ENCODE measurements around the gene PCNX2. TPM values are rescaled to one million over a fixed set of nuclear protein-coding genes. Genes with fewer than 3 reads are reported as not detected.

Gene PCNX2, protein sequence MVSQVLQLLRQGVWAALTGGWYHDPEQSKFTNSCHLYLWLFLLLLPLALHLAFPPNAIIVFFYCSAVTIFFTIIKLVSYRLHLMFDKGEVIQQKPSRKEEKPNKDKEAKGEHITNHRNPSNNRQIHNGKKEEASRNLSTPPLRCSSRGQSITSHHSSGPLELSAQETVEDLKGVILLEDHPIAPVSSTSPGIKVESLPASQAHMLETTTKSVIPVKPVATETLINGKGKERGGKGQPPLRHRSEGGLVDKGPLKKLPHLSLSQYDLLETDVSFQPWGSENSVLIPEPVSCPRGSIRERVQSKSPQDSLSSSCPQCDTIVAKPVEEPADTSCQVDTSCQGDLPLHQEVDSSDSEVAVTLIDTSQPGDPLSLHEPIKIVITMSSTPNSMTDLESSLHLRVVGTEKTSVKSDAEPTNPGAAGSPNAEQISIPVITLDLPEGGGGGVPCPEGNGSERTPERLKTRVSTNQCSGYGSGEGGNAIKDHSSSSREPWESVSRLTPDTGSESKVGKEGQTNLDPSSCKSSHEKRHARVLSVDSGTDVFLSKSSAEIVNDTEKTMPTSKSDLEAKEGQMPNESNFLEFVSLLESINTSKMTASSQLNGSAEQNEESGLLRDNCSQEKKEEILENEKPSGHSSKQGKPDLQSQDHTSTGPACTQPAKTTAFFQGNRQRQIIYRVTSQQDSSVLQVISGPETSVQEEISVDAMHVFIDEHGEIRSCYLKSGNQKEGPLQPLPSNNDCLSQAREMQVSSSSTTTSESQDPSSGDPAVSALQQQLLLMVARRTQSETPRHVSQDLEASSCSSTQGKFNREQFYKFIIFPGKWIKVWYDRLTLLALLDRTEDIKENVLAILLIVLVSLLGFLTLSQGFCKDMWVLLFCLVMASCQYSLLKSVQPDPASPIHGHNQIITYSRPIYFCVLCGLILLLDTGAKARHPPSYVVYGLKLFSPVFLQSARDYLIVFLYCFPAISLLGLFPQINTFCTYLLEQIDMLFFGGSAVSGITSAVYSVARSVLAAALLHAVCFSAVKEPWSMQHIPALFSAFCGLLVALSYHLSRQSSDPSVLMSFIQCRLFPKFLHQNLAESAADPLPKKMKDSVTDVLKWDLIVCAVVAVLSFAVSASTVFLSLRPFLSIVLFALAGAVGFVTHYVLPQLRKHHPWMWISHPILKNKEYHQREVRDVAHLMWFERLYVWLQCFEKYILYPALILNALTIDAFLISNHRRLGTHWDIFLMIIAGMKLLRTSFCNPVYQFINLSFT (N-terminal part only)
- 39.8 and 46.0 TPM in 2 replicates for total RNA-seq

DNA sequence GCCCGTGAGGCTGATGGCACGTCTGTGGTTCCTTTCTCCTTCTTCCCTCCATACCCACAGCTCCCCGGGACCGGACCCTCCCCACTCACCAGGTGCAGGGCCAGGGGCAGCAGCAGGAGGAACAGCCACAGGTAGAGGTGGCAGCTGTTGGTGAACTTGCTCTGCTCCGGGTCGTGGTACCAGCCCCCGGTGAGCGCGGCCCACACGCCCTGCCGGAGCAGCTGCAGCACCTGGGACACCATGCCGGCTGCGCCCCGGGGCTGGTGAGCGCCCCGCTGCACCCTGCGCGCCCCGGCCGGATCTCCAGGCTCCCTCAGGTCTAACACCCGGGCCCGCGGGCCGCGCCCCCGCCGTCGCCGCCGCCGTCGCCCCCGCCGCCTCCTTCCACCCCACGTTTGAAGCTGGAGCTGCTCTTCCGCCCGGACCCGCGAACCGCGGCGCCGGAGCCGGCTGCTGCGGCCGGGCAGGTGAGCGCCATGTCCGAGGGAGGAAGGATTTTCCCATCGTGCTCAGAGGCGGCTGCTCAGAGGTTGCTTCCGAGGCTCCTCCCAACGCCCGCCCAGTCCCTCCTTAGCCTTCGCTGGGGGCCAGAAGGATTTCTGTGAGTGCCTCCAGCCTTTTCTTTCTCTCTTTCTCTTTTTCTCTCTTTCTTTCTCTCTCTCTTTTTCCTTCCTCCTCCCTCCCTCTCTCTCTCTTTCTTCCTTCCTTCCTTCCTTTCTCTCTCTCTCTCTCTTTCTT lies at the start of gene PCNX2:
Gene PCNX2, minus strand, starts transcription at position 489 of the 738 bp plus-strand sequence. Its CDS starts 247 bp downstream, at position 242.

DNA sequence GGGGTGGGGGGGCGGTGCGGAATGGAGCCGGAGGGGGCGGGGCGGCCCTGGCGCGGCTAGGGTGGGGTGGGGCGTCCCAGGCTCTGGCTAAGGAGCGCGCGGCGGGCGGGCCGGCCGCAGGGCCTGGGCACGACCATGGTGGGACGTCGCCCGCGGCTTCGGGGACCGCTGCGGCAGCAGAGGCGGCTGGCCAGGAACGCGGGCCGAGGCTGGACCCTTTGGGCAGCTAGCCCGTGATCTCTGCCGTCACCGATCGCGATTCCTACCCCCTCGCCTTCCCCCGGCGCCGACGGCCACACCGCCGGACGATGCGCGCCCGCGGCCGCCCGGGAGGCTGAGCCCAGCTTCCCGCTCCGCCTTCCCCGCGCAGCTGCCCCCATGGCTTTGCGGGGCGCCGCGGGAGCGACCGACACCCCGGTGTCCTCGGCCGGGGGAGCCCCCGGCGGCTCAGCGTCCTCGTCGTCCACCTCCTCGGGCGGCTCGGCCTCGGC lies 32.2 kb upstream of the PCNX2 start, which contains the start of gene MAP3K21:
Gene MAP3K21, plus strand, starts transcription at position 74 of the 491 bp plus-strand sequence. Its CDS starts 305 bp downstream, at position 379.

DNA sequence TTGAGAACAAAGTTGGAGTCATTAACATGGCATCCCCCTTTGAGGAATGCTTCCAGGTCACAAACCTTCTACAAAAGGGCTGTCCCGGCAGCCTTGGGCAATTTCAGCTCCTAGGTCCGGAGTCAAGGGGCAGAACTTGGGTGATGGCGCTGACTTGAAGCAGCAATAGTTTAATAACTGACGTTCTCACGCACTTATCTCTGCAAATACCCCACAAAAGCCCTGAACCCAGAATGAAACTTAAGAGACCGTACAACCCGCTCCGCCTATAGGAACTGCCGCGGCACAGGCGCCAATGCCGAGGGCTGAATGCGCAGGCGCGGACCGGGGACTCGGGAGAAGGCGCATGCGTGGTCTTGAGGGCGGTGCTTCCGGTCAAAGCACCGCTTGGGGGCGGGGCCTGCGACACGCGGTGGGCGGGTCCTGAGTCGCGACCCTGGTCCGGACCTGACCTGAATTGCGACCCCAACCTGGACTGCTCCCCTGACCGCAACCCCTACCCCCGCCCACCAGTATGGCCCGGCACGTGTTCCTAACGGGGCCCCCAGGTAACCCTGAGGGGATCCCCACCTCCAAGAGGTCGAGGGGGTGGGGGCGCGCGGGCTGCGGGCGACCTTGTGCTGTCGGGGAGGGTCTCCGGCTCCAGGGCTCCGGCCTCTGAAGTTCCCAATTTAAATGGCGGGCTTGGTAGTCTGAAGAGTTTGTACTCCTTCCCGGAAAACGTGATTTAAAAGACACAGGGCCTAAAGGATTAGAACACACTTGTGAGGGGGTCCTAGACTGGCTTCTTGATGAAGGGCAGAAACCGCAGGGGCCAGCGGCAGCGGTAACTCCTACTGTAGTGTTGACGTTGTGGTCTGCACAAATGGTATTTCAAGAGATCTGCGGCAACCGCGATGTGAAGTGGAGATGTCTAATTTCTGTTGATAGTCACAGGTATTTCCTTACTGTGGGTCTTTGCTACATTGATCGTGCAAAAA lies 345.0 kb downstream of the PCNX2 start, which contains the start of gene NTPCR:
Gene NTPCR, plus strand, starts transcription at position 415 of the 980 bp plus-strand sequence. Its CDS starts 100 bp downstream, at position 515.

Other genes with a start within 250 kb of the PCNX2 start
- gene MAP3K21, start 32.0 kb upstream of the PCNX2 start, total RNA-seq, result 0.46 and 0.57 TPM in 2 replicates

All from smooth muscle cell of bladder (primary cell).